OCI-LY1 (cell line): ENCODE data around the gene GPR18.
A peak's percentile ranks its signal among the peaks of the same experiment; 100 is the strongest.

Source experiments
- H2AFZ ChIP-seq: fragments of 200-600 bp; sonication (generic), shearing (Covaris generic); 2 replicates; pipeline ENCODE4 v1.6.0; 2014; ENCODE audit warnings: antibody characterized with exemption, mild to moderate bottlenecking, low read length
- H3F3A ChIP-seq: fragments of 200-600 bp; sonication (generic), shearing (Covaris generic); 2 replicates; pipeline ENCODE4 v1.6.0; 2014; ENCODE audit warnings: mild to moderate bottlenecking, antibody characterized with exemption, low read length, moderate library complexity; ENCODE audit not compliant: insufficient read depth
- H3K27ac ChIP-seq: fragments of 200-600 bp; sonication (generic); 2 replicates; pipeline ENCODE4 v1.5.1; 2014; ENCODE audit warnings: low read length, mixed run types, mild to moderate bottlenecking, low read depth; ENCODE audit not compliant: poor library complexity, severe bottlenecking
- H3K27me3 ChIP-seq: fragments of 200-600 bp; sonication (generic); 2 replicates; pipeline ENCODE4 v1.6.0; 2014; ENCODE audit warnings: antibody characterized with exemption, mild to moderate bottlenecking, low read length, moderate library complexity; ENCODE audit not compliant: insufficient read depth
- H3K36me3 ChIP-seq: fragments of 200-600 bp; sonication (generic); 2 replicates; pipeline ENCODE4 v1.6.1; 2014; ENCODE audit warnings: mild to moderate bottlenecking, antibody characterized with exemption, low read length, moderate library complexity, mixed read lengths; ENCODE audit not compliant: insufficient read depth
- H3K4me1 ChIP-seq: fragments of 200-600 bp; sonication (generic); 2 replicates; pipeline ENCODE4 v1.5.1; 2014; ENCODE audit warnings: mild to moderate bottlenecking, low read length, moderate library complexity; ENCODE audit not compliant: insufficient read depth, severe bottlenecking
- H3K4me2 ChIP-seq: fragments of 200-600 bp; sonication (generic), shearing (Covaris generic); 2 replicates; pipeline ENCODE4 v1.6.1; 2014; ENCODE audit warnings: low read length
- H3K4me3 ChIP-seq: fragments of 200-600 bp; sonication (generic); 2 replicates; pipeline ENCODE4 v1.5.1; 2014; ENCODE audit warnings: low read length, low read depth, mild to moderate bottlenecking, mixed read lengths; ENCODE audit not compliant: poor library complexity, severe bottlenecking
- H3K79me2 ChIP-seq: fragments of 200-600 bp; shearing (Covaris generic); 2 replicates; pipeline ENCODE4 v1.6.1; 2016; ENCODE audit warnings: mixed run types, low read length, mixed read lengths; ENCODE audit not compliant: insufficient read depth
- H3K9ac ChIP-seq: fragments of 200-600 bp; sonication (generic), shearing (Covaris generic); 2 replicates; pipeline ENCODE4 v1.6.1; 2014; ENCODE audit warnings: mild to moderate bottlenecking, low read length, mixed read lengths
- H3K9me2 ChIP-seq: fragments of 200-600 bp; sonication (generic), shearing (Covaris generic); 2 replicates; pipeline ENCODE4 v1.6.1; 2014; ENCODE audit warnings: low read depth, mild to moderate bottlenecking, low read length, mixed read lengths
- H3K9me3 ChIP-seq: fragments of 200-600 bp; shearing (Covaris generic); 2 replicates; pipeline ENCODE4 v1.6.1; 2014; ENCODE audit warnings: low read length, mixed read lengths
- H4K20me1 ChIP-seq: fragments of 200-600 bp; sonication (generic), shearing (Covaris generic); 2 replicates; pipeline ENCODE4 v1.6.0; 2016; ENCODE audit warnings: mild to moderate bottlenecking, low read length; ENCODE audit not compliant: insufficient read depth
- CTCF ChIP-seq: fragments of 200-600 bp; sonication (generic), shearing (Covaris generic); IDR thresholded peaks from 2 replicates; pipeline ENCODE4 v1.5.1; 2017; ENCODE audit warnings: mild to moderate bottlenecking, antibody characterized with exemption, low read length, moderate library complexity, mixed read lengths
- EZH2 ChIP-seq: fragments of 200-600 bp; sonication (generic), shearing (Covaris generic); IDR thresholded peaks from 2 replicates; pipeline ENCODE4 v1.8.0; 2017; ENCODE audit warnings: borderline replicate concordance, mixed run types, mild to moderate bottlenecking, antibody characterized with exemption, low read length, moderate library complexity, mixed read lengths

The GPR18 gene

GRCh38 chr13:99258210-99258860 lies at the start of gene GPR18:
Gene GPR18 (minus strand): TSS chr13:99258379. CDS start chr13:99255872, 2,507 bp downstream.
- Histone ChIP-seq H3K27ac (peak within 1 kb of the TSS; percentile 93), H3K9me3 (no peaks in the 10 kb centered on the region), H3K36me3 (peaks cover 36% of the 10 kb centered on the region), H3K79me2 (peaks cover 25% of the 10 kb centered on the region), H2AFZ (no peak within 1 kb of the TSS), H3K4me1 (peaks cover 66% of the 10 kb centered on the region), H3K4me2 (peak within 1 kb of the TSS; percentile 89), H3F3A (no peaks in the 10 kb centered on the region), H3K27me3 (no peaks in the 10 kb centered on the region), H3K4me3 (peak within 1 kb of the TSS; percentile 67), H3K9ac (peak within 1 kb of the TSS; percentile 77), H3K9me2 (no peaks in the 10 kb centered on the region), H4K20me1 (no peaks in the 10 kb centered on the region)
- no peak for TF ChIP-seq EZH2
- no peak for TF ChIP-seq CTCF

GRCh38 chr13:99307648-99308339 lies 49.6 kb upstream of the GPR18 start:
- H4K20me1 ChIP-seq: no peaks in the 10 kb centered on the region
- H3K4me3 ChIP-seq: peak overlapping the region; percentile 92
- H3K4me1 ChIP-seq: peaks cover 75% of the 10 kb centered on the region
- H3K27me3 ChIP-seq: no peaks in the 10 kb centered on the region
- 0 out of 2 replicates have a peak, but pooled peaks cover 6% of the 10 kb centered on the region for H3F3A ChIP-seq
- H3K4me2 ChIP-seq: peak overlapping the region; percentile 67
- peak overlapping the region; percentile 95 for H3K9ac ChIP-seq
- H3K9me3 ChIP-seq: no peaks in the 10 kb centered on the region
- no peak for TF ChIP-seq CTCF
- TF ChIP-seq EZH2: no peak
- H3K9me2 ChIP-seq: no peaks in the 10 kb centered on the region
- H3K79me2 ChIP-seq: peaks cover 61% of the 10 kb centered on the region
- no peak overlapping the region for H2AFZ ChIP-seq
- H3K27ac ChIP-seq: peak overlapping the region; percentile 85
- H3K36me3 ChIP-seq: peaks cover 42% of the 10 kb centered on the region

GRCh38 chr13:99307247-99307646 lies 49.1 kb upstream of the GPR18 start, which contains the start of gene GPR183:
Gene GPR183 (minus strand): TSS chr13:99307399. CDS start chr13:99296145, 11,254 bp downstream.
- TF ChIP-seq CTCF (no peak), EZH2 (no peak)
- Histone ChIP-seq H2AFZ (no peak within 1 kb of the TSS), H3K79me2 (peaks cover 66% of the 10 kb centered on the region), H3K27me3 (no peaks in the 10 kb centered on the region), H3K36me3 (peaks cover 47% of the 10 kb centered on the region), H4K20me1 (no peaks in the 10 kb centered on the region), H3K9ac (peak within 1 kb of the TSS; percentile 95), H3K4me1 (peaks cover 75% of the 10 kb centered on the region), H3K9me2 (no peaks in the 10 kb centered on the region), H3K27ac (peak within 1 kb of the TSS; percentile 85), H3K4me2 (peak within 1 kb of the TSS; percentile 67), H3K4me3 (peak within 1 kb of the TSS; percentile 92), H3K9me3 (no peaks in the 10 kb centered on the region), H3F3A (0 out of 2 replicates have a peak, but pooled peaks cover 6% of the 10 kb centered on the region)
